Embryonic facial prominence (tissue), 1 donor: ENCODE results near the gene TAF10.

Experiments used
- DNase-seq: peaks from one replicate; pipeline ENCODE4 v3.0.0-alpha.2; 2016; ENCODE audit errors: extremely low spot score

The TAF10 gene

DNA sequence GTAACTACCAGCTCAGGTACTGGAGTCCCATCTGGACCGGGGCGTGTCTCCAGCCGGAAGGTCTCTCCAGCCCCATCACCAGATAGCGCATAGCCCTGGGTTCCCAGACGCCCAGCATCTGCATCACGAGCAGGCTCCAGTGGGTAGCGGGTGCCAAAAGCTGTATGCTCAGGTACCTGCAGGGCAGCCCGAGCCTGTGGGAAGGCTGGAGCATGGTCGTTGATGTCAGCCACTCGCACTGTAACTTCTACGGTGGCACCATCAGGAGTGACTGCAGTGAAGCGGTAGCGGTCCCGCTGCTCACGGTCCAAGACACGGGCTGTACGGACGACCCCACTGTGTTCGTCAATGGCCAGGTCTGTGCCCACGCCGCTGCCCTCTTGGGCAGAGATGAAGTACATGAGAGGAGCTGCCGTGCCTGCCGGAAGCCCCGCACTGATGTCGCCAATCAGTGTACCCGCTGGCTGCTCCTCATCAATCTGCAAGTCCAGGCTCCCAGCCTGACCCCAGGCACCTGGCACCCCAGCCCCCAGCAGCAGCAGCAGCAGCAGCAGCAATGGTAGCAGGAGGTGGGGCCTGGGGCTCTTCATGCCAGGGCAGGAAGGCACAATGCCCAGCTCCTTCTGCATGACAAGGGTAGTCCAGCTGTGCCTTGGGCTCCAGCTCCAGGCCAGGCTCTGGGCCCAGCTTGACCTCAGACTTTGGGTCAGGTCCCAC is 29.1 kb upstream of the TAF10 start:
- no peak for DNase-seq

DNA sequence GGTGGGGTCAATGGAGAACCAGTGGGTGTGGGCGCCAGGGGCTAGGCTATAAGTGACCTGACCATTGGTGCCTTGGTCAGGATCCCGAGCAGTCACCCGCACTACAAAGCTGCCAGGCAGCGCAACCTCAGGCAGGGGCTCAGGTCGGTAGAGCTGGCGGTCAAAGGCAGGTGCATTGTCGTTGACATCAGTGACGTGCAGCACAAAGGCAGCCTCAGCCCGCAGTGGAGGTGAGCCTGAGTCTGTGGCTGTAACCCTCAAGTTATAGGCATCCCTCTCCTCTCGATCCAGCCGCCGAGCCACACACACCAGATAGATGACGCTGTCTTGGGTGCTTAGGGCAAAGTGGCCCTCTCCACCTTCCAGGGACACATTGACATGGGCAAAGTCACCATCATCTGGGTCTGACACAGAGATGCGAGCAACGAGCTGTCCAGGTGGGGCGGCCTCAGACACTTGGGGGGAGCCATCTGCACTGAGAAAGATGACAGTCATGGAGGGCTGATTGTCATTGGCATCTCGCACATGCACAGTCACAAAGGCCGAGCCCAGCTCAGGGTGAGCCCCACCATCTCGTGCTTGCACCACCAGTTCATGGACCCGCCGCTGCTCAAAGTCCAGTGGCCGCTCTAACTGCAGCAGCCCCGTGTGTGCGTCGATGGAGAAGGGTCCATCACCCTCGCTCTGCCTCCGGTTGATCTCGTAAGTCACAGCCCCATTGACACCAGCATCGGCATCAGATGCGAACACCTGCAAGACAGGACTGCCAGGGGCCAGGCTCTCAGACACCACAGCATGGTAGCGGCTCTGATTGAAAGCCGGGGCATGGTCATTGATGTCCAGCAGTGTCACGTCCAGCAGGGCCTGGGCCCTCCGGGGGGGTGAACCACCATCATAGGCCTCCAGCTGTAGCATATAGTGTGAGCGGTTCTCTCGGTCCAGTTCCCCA is 28.3 kb upstream of the TAF10 start:
- no peak for DNase-seq

DNA sequence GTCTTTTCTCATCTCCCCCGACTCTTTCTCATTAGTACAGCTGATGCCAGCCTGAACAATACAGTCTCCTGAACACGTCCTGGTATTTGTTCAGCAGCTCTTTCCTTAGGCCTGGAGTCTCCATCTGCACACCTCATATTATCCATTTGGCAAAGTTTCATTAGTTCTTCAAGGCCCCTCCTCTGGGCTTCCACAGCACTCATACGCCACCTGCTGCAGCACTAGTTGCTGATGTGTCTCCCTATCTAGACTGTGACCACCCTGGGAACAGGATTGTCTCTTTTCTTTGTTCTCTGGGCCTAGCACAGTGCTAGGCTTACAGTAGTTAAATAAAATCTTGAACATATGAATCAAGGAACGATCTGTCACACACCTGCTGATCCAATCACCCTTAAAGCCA is 26.4 kb upstream of the TAF10 start:
- no peak for DNase-seq

DNA sequence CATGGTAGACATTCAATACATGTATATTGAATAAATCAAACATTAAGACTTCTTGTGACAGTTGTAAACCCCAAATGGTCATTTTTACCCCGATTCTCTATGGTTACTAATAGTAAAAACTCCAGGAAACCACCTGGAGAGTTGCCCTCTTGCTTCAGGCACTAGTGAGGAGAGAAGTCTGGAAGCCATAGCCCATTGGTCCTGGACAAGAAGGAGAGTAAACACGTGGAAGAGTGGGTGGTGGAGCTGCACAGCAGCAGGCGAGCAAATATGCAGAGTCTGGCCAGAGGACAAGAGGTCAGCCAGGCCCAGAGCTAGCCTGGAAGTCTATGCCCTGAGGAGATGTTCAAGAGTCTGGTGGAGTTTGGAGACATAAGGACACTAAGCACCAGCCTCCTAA is 25.9 kb upstream of the TAF10 start:
- DNase-seq, result no peak

DNA sequence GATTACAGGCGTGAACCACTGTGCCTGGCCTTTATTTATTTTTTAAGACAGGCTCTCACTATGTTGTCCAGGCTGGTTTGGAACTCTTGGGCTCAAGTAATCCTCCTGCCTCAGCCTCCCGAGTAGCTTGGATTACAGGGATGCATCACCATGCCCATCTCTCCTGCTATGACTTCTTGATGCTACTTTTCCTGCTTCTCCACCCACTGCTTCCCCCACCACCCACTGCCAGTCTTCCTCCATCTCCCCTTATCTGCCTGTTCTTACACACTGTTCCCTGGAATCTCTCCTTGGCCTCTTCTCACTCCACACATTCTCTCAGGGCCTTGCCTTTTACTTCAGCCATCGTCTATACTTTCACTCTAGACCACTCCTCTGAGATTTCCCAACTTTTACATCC is 24.5 kb upstream of the TAF10 start:
- no peak for DNase-seq

GRCh38 chr11:6635082-6635932 is 23.3 kb upstream of the TAF10 start:
- no peak for DNase-seq

- no peak for DNase-seq
Observed at GRCh38 chr11:6634534-6634933, 22.5 kb upstream of the TAF10 start.

DNA sequence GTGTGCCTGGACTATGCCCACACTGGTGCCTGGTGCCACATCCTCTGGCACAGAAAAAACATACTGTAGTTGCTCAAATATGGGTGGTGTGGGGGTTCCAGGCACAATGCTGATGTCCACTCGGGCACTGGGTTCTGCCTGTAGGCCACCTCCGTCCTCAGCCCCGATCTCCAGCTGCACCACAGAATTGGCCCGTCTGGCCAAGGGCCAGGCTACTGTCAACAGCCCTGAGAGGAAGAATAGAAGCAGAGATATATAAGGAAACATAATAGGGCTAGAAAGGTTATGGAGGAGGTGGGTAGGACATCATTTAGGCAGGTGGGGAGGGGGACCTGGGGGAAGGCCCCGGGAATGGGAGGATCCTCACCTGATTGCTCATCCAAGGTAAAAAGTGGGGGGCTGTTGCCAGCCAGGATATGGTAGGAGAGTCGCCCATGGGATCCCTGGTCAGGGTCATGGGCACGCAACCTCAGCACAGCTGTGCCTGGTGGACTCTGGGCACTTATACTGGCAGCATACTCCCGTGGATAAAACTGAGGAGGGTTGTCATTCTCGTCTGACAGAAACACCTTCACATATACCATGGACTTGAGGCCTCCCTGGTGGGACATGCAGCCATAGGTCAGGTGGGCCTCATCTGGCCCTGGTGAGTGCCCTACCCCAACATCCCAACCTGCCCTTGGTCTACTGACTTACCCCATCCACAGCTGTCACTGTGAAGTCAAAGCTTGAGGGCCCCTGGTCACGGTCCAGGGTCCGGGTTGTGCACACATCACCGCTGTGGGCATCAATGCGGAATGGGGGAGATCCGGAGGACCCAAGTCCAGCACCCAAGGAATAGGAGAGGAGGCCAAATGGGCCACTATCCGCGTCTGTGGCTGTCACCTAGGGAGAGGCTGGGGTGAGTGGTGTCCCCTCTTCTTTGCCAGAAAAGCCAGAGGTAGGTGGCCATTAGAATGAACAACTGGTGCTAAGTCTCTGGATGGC is 21.7 kb upstream of the TAF10 start:
- DNase-seq, result no peak

- no peak for DNase-seq
Observed at GRCh38 chr11:6632116-6633073, 20.4 kb upstream of the TAF10 start.

- no peak for DNase-seq
Observed at GRCh38 chr11:6631361-6631890, 19.4 kb upstream of the TAF10 start.

DNA sequence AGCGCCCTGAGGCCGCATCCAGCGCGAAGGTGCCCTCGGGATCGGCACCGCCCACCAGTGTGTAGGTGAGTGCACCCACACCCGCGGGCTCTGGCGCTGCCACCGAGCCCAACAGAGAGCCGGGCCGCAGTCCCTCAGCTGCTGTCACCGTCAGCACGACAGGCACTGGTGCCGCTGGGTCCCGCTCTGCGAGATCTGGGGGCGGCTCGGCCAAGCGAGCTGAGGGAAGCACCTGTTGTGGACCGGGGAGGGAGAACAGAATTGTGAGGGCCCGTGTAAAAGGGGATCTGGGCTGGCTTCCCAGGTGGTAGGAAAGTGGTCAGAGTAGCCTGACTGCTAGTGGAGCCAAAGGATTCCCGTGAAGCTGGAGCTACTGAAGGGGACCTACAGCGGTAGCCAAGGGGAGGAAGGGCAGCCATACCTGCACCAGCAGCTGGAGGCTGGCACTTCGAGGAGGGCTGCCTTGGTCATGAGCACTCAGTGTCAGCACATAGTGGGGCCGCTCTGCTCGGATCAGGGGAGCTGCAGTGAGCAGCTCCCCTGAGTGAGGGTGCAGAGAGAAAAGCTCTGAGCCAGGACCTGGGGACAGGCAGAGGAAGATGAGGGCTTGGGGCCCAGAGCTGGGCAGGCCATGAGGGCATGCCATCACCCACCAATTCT is 18.7 kb upstream of the TAF10 start:
- DNase-seq, result no peak

DNA sequence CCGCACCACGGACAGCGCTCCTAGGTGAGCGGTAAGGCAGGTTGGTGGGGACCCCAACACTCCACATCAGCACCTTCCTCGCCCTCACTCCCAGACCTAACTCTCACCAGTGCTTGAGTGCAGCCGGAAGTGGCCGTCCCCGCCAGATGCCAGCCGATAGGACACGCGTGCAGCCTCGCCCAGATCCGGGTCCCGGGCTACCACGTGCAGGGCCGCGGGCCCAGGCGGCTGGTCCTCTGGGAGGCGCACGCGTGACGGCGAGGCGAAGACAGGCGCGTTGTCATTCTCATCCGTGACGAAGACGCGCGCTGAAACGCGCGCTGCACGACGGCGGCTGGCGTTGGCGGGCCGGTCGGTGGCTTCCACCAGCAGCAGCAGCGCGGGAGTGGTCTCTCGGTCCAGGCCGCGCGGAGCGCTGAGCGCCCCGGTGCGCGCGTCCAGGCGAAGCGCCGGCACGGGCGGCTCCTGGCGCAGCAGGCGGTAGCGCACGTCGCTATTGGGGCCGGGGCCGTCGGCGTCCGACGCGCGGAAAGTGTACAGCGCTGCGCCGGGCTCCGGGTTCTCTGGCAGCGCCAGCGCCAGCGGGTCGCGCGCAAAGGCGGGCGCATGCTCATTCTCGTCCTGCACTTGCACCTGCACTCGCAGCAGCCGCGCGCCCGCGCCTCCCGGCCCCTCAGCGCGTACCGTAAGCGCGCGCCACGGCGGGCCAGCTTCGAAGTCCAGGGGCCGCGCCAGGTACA is 18.0 kb upstream of the TAF10 start:
- DNase-seq, result no peak

GRCh38 chr11:6629573-6629891 is 17.5 kb upstream of the TAF10 start:
- DNase-seq, result no peak

DNA sequence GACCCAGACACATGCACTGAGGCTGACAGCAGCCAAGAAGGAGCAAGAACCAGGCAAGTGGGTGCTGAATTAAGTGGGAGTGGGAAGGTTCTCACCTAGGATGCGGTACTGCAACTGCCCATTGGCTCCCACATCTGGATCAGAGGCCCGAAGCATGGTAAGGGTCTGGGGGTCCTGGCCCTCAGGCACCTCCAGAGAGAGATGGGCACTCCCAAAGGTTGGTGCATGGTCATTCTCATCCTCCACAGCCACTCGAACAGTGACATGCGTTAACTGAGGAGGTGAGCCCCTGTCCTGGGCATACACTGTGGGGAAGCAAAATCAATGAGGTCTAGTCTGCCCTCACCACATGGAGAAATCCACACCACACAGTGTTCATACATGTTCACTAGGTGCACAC is 16.5 kb upstream of the TAF10 start:
- DNase-seq, result no peak

DNA sequence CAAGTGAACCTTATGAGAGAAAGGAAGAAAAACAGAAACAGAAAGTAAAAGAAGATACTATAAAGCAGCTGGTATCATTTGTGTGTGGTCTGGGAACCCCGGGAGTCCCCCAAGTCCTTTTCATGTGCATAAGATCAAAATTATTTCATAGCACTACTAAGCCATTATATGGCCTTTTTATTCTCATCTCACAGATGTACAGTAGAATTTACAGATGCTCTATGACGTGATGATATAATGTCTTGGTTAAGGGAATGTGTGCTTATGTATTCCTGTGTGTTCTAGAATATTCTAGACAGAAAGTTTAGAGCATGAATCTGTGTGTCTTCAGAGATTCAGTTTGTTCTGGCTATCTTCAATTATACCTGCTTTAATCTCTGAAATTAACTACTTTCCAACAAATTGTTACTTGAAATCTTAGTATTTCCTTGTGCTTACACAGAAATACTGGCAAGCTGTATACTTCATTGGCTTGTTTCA is 15.8 kb upstream of the TAF10 start:
- DNase-seq, result no peak

GRCh38 chr11:6626971-6627761 is 15.2 kb upstream of the TAF10 start:
- no peak for DNase-seq

DNA sequence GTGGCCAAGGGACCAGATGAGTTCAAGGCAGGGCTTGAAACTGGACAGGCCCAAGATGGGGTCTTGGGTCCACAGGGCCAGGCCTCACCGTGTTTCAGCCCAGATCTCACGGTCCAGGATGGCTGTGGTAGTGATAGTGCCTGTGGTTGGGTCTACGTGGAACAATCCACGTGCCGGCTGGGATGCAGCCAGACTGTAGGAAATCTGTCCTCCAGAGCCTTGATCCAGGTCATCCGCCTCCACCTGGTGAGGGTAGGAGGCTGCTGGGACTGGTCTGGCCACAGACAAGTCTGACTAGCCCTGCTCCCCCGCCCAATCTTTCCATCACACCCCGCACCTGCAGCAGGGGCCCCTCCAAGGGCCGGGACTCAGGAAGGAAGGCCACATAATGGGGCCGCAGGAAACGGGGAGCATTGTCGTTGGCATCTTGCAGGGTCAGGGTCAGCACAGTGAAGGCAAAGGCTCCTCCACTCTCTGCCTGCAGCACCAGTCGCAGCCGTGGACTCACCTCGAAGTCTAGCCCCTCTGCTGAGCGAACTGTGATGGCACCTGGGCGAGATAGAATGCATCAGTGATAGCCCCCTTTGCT is 13.9 kb upstream of the TAF10 start:
- DNase-seq, result no peak
